Activated CD8-positive, alpha-beta memory T cell treated with anti-CD3 and anti-CD28 coated beads, Interleukin-2, amount 50 U/mL, for 4 hours (primary cell): ENCODE results near the gene PCED1B.
"Not testable (repeated sequence)": the region's sequence is repeated elsewhere in the genome, so short reads cannot be mapped to it uniquely, and the experiment has no call there.

Experiments
- DNase-seq: peaks from one replicate; pipeline ENCODE4 v3.0.0-alpha.2; 2020

PCED1B gene

GRCh38 chr12:47123730-47124129 is 44.3 kb downstream of the PCED1B start:
- no peak for DNase-seq

GRCh38 chr12:47124451-47124850 is 45.0 kb downstream of the PCED1B start:
- no peak for DNase-seq

GRCh38 chr12:47126246-47126645 is 46.8 kb downstream of the PCED1B start:
- DNase-seq, result no peak

DNA sequence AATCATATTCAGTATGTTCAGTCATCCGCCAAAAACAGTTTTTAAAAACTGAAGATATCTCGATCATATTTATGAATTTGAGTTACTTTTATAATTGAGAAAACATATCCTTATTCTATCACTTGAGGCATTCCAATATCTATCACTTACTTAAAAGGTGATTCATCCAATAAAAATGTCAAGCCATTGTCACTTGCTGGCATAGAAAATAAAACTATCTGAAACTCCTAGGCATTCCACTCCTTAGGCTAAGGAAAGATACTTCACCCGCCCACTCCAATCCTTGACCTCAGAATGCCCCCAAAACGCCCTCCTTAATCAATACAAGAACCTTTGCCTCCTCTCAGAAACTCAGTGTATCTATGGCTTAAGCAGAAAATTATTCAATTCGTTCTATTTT is 51.6 kb downstream of the PCED1B start:
- DNase-seq, result no peak

DNA sequence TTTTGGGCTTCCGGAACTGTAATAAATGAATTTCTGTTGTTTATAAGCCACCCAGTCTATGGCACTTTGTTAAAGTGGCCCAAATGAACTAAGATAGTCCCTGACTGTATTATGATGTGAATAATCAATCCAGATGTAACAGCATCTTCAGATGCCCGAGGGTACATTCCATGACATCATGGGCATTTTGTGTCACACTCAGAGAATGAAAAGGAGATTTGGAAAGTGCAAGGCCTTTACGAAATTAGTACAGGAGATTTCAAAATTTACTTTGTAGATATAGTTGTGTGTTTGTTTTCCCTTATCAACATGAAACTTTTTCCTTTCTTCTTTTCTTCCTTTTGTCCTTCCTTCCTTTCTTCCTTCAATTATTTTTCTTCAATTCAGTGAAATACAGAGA is 54.6 kb downstream of the PCED1B start:
- no peak for DNase-seq

GRCh38 chr12:47135578-47135977 is 56.2 kb downstream of the PCED1B start:
- no peak for DNase-seq

DNA sequence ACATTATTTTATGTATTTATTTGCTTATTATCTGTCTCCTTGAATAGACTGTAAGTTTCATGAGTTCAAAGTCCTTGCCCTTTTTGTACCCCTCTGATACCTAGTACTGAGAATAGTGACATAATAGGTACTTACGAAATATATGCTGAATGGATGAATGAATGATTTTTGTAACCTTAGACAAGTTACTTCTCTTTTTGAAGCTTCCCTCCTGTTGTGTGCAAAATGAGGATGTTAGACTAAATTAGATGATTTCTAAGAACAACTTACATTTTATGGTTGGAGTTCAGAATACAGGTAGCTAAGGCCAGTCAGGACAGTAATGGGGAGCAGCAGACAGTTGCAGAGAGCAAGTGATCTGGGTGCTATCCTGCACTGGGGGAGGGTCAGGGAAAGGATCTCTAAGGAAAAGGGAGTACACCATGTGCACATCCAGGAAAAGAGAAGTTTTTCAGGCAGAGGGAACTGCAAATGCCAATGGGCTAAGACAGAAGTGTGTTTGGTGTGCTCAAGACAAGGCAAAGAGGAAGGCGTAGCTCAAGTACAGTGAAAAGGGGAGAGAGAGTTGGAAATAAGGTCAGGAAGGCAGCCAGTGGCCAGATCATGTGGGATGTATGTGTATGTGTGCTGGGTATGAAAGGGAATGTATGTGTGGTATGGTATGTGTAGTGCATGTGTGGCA is 59.7 kb downstream of the PCED1B start:
- no peak for DNase-seq

DNA sequence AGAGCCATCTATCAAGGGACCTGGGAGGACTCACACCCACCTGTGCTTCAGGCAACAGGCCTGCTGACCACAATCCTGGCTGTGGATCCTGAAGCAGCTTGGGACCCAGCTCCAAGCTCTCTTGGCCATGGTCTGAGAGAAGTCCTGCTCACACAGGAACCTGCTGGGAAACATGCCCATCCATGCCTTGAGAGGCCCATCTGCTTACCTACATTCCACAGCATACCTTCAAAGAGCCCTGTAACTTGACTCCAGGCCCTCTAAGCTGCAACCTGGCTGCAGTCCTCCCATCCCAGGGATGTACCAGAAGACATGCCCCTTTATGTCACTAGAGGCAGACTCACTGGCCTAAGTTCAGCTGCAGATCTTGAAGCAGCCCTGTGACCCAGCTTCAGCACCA is 62.0 kb downstream of the PCED1B start:
- no peak for DNase-seq

GRCh38 chr12:47144769-47145168 is 65.3 kb downstream of the PCED1B start:
- no peak for DNase-seq

DNA sequence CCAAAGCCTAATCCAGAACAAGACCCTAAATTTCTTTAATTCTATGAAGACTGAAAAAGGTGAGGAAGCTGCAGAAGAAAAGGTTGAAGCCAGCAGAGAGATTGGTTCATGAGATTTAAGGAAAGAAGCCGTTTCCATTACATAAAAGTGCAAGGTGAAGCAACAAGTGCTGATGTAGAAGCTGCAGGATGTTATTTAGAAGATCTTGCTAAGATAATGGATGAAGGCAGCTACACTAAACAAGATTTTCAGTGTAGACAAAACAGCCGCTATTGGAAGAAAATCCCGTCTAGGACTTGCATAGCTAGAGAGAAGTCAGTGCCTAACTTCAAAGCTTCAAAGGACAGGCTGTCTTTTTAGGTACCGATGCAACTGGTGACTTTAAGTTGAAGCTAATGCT is 65.8 kb downstream of the PCED1B start:
- no peak for DNase-seq

DNA sequence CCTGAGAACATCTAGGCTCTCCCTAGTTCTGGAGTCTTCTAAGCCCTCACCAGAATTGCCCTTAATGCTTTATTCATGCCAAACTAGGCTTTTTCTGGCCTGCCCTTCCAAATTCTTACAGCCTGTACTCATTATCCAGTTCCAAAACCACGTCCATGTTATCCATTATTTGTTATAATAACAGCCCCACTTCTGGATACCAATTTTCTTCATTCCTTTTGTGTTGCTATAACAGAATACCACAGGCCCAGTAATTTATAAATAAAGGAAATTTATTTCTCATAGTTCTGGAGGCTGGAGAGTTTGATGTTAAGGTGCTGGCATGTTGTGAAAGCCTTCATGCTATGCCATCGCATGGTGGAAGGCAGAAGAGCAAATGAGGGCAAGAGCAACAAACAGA is 68.3 kb downstream of the PCED1B start:
- DNase-seq, result no peak

GRCh38 chr12:47149146-47149545 is 69.7 kb downstream of the PCED1B start:
- DNase-seq, result no peak

- no peak for DNase-seq
Observed at GRCh38 chr12:47152095-47152494, 72.7 kb downstream of the PCED1B start.

DNA sequence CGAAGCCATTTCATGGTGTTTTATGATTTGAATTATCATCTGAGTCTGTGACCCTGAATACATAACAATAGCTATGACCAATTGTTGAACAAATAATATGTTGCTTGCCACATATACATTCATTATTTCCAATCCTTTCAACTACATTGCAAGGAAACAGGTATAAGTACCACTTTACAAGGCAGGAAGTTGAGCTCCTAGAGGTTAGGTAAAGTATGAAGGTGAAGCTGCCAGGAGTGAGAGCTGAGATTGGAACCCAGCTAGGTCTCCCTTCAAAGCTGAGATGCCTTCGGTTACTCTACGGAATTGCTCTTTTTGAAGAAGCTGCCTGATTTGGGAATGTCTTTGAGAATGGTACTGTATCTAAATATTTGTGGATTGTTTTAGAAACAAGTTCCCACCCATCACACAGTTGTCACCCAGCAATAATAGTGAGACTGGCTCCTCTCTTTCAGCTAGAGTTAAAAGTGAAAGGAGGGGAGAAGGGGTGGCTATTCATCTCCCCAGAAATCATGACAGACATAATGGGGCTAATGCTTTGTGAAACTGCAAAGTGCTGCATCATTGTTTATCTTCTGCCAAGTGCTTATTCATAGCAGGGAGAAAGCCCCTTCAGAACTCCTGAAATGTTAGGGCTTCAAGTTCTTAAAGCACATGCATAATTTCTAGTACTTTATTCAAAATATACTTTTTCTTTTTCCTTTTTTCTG is 76.2 kb downstream of the PCED1B start:
- no peak for DNase-seq

DNA sequence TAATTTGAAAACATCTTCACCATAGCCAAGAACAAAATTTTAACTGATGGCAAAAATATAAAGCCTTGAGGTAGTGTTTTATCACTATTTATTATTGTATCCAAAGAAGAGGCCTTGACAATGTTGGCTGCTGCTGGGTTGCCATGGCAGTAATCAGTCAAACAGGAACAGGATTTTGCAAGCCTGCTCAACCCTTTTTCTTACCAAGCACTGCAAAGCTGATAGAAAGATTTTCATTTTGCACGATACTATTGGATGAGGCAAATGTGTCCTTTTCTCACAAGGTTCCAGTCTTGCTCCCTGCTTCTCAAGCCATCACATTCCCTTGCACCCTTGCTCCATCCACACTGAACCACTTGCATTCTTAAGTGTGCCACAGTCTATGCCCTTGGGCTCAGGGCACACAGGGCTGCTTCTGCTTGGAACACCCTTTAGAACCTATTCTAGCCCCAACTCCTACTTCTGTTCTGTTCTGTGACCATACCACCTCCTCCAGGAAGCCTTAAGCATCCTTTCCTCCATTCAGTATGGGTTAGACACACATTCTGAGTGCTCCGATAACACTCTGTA is 76.8 kb downstream of the PCED1B start:
- DNase-seq, result no peak

DNA sequence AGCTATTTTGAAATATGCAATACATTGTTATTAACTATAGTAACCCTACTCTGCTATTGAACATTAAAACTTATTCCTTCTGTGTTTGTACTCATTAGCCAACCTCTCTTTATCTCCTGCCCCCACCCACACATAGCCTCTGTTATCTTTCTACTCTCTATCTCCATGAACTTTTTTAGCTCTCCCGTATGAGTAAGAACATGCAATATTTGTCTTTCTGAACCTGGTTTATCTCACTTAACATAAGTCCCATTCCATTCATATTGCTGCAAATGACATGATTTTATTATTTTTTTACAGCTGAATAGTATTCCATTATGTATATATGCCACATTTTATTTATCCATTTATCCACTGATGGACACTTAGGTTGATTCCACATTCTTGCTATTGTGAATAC is 79.4 kb downstream of the PCED1B start:
- no peak for DNase-seq

- no peak for DNase-seq
Observed at GRCh38 chr12:47159348-47159747, 79.9 kb downstream of the PCED1B start.

DNA sequence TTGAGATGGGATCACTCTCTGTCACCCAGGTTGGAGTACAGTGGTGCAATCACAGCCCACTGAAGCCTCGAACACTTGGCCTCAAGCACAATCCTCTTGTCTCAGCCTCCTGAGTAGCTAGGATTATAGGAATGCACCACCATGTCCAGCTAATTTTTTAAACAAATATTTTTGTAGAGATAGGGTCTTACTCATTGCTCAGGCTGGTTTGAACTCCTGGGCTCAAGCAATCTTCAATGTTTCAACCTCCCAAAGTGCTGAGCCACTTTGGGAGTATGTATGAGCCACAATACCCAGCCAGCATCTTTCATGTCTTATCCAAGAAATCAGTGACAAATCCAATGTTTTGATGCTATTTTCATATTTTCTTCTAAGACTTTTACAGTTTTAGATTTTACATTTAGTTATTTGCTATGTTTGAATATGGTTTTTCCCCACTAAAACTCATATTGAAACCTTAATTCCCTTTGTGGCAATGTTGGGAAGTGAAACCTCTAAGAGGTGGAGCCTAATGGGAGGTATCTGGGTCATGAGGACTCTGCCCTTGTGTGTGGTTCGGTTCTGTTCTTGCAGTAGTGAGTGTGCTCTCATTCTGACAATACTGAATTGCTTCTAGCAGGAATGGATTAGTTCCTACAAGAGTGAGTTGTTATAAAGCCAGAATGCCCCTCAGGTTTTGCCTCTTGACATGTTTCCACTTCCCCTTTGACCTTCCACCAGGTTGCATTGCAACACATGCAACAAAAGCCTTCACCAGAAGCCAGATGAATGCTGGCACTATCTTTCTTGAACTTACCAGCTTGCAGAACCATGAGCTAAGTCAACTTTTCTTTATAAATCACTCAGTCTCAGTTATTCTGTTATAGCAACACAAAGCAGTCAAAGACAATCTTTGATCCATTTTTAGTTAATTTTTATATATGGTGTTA is 81.2 kb downstream of the PCED1B start:
- DNase-seq, result no peak

- DNase-seq, result no peak
Observed at GRCh38 chr12:47164116-47164515, 84.7 kb downstream of the PCED1B start.

- DNase-seq, result no peak
Observed at GRCh38 chr12:47164724-47165439, 85.5 kb downstream of the PCED1B start.

GRCh38 chr12:47165934-47166333 is 86.5 kb downstream of the PCED1B start:
- DNase-seq, result no peak

GRCh38 chr12:47166365-47166764 is 86.9 kb downstream of the PCED1B start:
- DNase-seq, result no peak

- DNase-seq, result not testable (repeated sequence)
Observed at GRCh38 chr12:47170281-47170680, 90.9 kb downstream of the PCED1B start.
